GM21717 (cell line): ENCODE results near the gene EXOC3L2.
"Not testable (repeated sequence)": the region's sequence is repeated elsewhere in the genome, so short reads cannot be mapped to it uniquely, and the experiment has no call there.

Source experiments
- ATAC-seq: cut with Tn5 transposase; IDR thresholded peaks from one replicate; pipeline ENCODE4 v1.9.1; 2021; ENCODE audit warnings: mild to moderate bottlenecking, moderate library complexity; ENCODE audit not compliant: unreplicated experiment

The EXOC3L2 gene

DNA sequence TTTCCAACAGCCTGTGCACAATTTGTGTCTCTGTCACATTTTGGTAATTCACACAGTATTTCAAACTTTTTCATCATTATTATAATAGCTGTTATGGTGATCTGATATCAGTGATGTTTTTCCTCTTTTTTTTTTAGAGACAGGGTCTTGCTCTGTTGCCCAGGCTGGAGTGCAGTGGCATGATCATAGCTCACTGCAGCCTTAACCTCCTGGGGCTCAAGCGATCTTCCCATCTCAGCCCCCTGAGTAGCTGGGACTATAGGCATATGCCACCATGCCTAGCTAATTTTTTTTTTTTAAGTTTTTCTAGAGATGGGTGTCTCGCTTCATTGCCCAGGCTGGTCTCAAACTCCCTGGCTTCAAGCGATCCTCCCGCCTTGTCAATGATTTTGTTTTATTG is 11.6 kb upstream of the EXOC3L2 start:
- ATAC-seq = no peak

DNA sequence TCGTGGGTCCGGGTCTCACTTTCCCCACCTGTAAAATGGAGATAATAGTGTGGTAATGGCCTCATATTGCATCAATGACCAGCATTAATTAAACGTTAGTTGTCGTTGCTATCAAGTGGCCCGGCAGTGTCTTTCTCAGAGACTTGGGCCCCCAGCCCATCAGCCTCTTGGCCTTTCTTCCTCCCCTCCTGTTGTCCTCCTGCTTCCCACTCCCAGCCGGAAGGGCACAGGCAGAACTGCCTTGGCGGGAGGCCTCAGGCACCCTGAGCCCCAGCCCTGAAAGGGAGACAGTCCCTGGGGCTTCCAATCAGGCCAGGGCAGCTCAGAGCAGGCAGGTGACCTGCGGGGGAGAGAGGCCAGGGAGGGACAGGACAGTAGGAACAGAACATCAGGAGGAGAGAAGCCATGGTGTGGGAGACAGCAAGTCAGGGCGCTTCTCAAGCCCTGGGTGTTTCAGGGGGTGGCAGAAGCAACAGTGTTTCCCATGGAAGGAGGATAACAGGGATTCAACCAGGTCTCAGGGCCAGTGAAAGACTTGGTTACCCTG is 10.5 kb upstream of the EXOC3L2 start:
- no peak for ATAC-seq

DNA sequence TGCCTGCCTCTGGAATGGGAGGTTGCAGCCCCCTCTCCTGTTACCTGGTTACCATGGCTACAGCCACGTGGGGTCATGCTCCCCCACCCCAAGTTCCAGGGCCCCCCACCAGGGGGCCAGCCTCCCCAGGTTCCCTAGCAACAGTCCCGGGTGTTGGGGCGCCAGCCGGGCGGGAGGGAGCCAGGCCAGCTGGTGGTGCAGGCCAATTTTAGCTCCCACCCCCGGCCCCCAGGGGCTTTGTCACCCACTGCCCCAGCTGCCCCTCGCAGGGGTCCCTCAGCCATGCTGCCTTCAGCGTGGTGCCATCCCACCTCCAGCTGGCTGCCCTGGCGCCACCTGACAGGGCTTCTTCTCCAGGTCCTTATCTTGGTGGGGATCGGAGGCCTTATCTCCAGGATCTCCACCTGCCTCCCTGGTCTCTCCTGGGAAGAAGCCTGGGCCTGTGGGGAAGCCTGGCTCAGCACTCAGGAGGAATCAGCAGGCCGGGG is 8.9 kb upstream of the EXOC3L2 start:
- ATAC-seq = no peak

DNA sequence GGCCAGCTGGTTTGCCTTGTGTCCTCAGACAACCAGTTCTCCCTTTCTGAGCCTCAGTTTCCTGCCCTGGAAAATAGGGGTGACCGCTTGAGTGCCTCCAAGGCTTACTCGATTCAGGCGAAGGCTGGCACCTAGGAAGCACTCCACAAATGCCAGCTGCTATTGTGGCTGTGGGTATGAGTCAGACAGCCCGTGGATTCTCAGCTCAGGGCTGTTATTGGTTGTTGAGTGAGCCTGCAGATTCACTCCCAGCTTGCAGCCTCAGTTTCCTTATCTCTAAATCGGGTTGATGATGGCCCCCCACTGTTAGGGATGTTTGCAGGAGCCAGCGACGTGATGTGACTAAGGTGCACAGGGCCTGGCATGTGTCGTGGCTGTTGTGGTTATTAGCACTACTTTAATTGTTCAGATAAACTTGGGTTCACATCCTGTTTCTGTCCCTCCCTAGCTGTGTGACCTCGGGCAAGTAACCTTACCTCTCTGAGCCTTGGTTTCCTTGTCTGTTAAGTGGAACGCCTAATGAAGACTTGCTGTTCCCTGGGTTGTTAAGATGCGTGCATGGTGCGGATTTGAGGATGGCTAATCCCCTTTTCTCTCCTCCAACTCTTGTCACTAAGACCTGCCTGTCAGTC is 8.3 kb upstream of the EXOC3L2 start:
- no peak for ATAC-seq

DNA sequence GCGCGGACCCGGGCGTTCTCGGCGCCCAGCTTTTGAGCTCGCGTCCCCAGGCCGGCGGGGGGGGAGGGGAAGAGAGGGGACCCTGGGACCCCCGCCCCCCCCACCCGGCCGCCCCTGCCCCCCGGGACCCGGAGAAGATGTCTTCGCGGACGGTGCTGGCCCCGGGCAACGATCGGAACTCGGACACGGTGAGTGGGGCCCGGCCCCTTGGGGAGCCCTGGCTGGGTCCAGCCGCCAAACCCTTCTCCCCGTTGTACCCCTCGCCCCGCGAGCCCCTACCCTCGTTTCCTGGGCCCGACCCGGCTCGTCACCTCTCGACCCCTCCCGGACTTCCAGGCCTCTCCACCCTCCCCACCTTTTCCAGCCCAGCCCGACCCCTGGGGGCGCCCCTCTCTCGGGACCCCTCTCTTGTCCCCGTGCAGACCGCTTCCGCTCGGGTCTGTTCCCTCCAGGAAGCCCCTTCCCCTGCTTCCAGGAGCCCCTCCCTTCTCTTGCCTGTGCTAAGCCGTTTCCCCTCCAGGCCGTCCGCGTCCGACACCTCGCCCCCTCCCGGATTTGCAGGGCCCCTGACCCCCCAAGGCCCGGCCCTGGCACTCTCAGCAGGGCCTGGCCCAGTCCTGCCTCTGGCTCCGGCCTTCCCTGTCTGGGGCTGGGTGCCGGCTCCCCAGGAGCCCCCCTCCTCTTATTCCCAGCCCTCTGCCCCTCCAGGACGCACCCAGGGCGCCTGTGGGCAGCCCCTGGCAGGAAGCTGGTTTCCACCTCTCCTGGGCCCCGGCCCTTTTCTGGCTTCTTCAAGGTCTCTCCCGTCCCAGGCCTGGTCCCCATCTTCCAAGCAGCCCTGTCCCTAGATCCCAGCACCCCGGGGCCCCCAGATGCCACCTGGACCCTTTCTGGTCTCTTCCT is 6.5 kb upstream of the EXOC3L2 start:
- ATAC-seq = no peak

DNA sequence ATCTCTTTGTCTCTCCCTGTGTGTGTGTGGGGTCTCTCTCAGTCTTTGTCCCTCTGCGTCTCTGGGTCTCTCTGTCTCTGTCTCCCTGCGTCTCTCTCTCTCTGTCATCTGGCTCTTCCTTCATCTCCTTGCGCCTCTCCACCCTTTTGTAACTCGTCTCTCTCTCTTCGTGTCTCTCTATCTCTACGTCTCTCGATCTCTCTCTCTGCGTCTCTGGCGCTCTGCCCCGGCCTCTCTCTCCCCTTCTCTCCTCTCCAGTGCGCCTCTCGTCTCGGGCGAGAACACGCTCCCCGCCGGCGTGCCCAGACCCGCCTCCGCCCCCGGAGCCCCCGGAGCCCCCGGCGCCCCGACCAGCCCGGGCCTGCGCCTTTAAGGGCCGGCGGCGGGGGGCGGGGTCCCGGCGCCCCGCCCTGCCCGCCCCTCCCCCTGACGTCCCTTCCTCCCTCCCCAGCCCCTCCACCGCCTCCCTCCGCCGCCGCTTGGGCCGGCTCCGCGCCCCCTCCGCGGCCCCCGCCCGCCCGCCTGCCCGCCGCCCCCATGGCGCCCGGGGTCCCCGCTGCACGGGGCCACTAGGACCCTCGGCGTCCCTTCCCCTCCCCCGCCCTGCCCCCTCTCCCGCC is 5.7 kb upstream of the EXOC3L2 start, which contains the start of gene MARK4:
Gene MARK4, plus strand, starts transcription at position 440 of the 620 bp plus-strand sequence. CDS start 318 bp downstream, outside the sequence.
- no peak for ATAC-seq

DNA sequence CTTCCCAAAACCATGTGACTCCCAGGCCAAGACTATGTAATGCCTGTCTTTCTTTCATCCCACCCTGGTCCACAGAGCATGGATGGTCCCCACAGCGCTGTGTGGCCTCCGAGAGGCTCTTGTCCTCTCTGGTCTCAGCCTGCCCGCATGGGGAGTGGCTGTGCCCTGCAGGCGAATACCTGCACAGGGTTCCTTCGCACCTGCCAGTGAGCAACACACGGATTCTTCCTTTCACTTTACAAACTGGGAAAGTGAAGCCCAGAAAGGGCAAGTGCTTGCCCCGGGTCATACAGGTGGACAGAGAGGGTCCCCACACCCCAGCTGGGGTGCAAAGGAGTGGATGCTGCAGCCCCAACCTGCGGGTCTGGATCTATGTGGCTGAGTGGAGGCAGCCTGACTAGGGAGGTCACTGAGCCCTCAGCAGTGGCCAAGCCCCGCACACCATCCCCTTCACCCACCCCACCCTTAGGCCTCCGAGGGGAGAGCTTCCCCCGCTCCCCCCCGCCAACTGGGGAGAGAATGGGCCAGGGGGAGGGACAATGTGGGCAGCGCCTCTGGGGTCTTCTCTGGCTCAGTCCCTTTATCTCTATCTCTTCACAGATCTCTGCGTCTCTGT is 5.1 kb upstream of the EXOC3L2 start:
- no peak for ATAC-seq

DNA sequence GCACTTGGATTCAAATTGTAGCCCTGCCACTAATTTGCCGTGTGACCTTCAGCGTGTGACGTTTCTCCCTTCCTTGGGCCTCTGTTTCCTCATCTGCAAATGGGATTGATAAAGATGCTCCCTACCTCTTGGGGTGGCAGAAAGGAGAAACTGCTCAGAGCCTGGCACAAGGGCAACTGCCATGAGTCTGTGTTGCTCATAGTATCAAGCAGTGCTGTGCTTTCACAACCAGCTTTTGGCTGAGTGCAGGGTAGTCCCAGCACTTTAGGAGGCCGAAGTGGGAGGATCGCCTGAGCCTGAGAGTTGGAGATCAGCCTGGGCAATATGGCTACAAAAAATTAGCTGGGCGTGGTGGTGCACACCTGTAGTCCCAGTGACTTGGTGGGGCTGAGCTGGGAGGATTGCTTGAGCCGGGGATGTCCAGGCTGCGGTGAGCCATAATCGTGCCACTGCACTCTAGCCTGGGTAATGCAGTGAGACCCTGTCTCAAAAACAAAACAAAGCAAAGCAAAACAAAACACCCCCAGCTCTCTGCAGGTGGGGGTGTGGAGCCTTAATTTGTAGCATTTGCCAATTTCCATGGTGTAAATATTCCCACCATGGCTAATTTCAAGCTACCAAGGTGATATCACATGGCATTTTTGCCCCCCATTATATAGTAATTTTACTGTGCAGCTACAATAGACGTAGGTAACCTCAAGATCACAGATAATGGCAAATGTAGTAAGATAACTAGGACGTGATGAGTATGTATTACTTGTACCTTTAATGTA is 4.2 kb upstream of the EXOC3L2 start:
- ATAC-seq = no peak

DNA sequence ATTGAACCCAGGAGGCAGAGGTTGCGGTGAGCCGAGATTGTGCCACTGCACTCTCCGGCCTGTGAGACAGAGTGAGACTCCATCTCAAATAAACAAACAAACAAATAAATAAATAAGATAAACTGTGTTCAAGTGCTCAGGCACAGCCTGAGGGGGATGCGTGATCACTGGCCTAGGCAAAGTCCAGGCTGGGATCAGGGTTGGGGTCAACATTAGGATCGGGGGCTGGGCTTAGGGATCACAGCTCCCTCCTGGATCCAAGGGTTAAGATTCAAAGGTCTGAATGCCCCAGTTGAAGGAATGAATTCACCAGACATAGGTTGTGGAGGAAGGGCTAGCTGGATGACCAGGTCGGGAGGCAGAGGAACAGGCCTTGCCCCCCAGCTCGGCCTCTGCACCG is 1.9 kb upstream of the EXOC3L2 start:
- ATAC-seq = no peak

DNA sequence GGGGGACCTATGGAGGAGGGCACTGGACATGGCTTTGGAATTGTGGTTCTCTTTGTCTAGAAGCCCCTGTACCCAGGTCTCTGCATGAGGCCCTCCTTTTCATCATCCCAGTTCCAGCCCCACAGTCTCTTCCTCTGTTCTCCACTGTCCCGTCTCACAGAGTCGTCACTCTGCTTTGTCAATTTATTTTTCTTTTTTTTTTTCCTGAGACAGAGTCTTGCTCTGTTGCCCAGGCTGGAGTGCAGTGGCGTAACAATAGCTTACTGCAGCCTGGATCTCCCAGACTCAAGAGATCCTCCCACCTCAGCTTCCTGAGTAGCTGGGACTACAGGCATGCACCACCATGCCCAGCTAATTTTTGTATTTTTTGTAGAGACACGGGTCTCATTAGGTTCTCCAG is 619 bp upstream of the EXOC3L2 start:
- ATAC-seq = no peak

DNA sequence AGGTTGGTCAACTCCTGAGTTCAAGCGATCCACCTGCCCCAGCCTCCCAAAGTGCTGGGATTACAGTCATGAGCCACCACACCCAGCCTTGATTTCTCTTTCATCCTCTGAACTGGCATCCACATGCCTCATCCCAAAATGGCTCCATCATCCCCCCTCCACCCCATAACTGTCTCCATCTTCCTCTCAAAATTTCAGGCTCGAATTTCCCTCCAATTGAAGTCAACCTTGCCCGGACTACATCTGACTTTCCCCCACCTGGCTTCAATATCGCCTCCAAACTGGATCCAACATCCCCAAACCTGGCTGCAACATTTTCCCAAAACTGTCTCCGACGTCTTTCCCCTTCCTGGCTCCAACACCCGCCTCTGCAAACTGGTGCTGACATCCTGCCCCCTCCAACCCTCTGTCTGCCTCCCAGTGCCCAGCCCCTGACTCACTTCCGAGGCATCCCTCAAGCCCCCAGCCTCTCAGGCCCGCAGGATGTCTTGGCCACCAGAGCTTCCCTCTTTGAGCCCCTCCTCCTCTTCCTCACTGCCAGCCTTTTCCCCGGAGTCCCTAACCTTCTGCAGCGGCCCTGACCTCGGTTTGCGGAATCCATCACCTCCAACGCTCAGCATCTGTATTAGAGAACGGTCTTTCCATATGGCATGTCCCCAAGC is 943 bp downstream of the EXOC3L2 start:
- no peak for ATAC-seq

DNA sequence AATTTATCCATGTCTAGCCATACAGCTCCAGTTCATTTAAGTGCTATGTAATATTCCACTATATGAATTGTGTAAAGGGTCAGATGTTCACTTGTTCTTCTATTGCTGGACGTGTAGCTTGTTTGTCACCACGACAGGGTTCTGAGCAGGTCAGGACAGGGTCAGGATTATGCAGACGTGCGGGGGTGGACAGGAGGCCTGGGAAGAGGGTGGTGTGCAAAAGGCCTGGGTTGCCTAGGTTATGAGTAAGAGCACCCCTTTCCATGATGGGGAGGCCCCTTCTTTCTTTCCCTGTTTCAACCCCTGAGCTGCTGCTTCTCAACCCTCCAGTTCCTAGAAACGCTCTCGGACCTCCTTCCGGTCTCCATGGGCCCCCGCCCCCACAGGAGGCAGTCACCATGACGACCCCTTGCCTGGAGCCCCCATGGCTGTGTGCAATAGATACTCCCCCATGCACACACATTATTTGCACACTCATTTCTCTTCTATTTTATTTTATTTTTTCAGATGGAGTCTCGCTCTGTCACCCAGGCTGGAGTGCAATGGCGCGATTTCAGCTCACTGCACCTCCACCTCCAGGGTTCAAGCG is 2.0 kb downstream of the EXOC3L2 start:
- ATAC-seq = no peak

DNA sequence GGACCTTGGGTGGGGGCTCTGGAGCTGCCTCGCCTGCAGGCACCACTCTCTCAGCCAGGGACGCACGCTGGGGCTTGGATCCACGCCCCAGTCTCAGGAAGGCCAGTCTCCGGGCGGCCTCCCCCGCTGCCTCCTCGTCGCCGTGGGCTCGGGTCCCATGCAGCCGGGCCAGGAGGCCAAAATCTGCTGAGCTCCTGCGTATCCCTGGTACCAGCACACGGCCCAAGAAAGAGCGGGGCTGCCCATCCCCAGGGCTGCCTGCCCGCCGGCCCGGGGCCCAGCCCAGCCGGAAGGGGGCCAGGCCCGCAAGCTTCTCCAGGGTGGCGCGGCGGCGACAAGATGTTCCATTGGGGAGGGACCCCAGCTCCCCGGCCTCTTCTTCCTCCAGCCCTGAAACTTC is 6.7 kb downstream of the EXOC3L2 start:
- no peak for ATAC-seq

DNA sequence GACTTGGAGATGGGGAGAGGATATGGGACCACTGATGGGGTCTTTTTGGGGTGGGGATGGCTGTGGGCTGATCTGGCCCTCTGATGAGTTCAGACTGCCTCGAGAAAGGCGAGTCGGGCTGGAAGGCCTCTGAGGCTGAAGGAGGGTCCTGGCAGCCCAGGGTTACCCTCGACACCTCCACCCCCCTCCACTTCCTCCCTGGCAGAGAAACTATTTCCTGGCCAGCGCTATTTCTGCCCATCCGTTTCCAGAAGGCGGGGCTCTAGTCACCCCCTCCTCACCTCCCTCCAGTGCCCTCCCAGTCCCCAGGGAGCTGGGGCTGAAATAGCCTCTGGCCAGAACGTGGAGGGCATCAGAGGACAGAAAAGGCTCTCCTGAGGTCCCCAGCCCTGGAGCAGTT is 9.7 kb downstream of the EXOC3L2 start:
- ATAC-seq = no peak

DNA sequence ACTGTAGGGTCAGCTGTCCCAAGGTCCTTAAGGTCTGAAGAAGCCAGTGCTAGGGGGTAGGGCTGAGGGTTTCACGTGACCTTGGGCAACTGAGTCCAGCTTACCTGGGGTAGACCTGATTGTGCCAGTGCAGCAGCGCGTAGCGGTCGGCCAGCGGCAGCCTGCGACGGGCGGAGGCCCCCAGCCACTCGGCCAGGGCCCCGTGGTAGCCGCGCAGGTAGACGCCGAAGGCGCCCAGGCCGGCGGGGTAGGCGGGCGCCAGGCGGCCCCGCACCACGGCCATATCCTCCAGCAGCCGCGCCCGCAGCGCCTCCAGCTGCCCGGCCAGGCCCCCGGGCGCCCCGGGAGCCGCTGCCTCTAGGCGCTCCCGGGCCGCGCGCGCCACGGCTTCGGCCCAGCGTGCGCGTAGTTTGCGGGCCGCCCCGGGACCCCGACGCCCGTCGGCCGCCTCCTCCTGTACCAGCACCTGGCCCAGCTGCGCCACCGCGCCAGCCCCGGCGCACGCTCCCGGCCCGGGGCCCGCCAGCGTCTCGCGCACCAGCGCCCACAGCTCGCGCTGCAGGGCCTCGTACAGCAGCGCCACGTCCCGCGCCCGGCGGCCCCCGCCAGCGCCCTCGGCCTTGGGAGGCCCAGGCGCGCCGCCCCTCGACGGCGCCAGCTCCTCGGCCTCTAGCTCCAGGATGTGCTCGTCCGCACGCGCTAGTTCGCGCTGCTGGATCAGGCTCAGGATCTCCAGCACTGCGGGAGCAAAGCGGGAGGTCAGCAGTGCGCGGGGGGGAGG is 10.9 kb downstream of the EXOC3L2 start:
- ATAC-seq = no peak

DNA sequence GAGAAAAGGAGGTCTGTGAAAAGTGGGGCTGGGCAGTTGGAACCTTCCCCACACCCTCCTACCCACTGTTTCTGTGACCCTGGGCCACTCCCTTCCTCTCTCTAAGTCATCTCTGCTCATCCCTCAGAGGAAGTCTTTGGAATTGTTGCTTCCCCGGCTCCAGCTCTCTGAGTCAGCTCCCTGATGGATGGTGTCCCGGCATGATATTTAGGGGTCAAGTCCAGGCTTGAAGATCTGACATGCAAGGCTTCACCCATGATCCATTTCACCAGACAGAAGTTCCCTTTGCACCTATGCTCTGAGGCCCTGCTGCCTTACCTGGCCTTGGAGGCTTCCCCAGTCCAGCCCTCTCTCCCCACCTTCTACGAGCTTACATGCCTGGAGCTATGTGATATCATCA is 13.3 kb downstream of the EXOC3L2 start:
- no peak for ATAC-seq

DNA sequence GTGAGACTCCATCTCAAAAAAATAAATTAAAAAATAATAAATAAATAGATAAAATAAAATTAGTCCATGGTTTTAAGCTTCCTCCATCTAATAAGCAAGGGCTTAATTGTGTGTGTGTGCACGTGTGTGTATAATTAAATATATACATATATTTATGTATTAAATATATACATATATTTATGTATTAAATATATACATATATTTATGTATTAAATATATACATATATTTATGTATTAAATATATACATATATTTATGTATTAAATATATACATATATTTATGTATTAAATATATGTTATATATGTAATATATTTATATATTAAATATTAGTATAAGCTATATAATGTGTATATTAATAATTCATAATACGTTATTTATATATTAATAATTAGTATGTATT is 16.2 kb downstream of the EXOC3L2 start:
- ATAC-seq = not testable (repeated sequence)

DNA sequence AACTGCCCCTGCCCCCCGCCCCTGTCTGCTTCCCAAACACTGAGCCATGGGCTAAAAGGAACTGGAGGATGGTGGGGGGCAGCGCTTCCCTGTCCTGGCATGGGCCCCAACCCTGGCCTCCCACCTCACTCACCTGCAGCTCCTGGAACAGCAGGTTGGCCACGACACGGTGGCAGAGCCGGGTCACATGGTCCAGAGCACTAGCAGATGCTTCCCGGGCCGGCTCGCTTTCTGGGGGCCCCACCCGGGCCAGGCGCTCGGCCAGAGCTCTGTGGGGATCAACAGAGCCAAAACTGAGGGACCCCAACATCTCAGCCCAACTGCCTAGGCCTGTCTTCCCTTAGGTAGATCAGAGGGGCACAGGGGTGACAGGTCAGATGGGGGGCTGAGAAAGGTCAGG is 20.6 kb downstream of the EXOC3L2 start:
- no peak for ATAC-seq

DNA sequence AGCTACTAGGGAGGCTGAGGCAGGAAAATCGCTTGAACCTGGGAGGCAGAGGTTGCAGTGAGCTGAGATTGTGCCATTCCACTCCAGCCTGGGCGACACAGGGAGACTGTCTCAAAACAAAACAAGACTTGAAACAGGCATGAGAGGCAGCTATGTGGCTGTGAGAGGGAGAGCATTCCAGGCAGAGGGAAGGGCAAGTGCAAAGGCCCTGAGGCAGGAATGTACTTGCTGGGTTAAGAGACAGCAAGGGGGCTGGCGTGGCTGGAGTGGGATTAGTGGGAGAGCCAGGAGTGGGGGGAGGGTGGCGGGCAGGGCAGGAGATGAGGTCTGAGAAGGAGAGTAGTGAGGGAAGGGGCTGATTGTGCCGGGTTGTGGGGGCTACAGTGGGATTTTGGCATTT is 21.3 kb downstream of the EXOC3L2 start:
- ATAC-seq = no peak
